Osteocyte (in vitro differentiated cells): ENCODE results near the gene PHC1. TPM values are rescaled to one million over a fixed set of nuclear protein-coding genes. Genes with fewer than 3 reads are reported as not detected.

Experiments used
- DNase-seq: peaks from one replicate; pipeline ENCODE4 v3.0.0; 2021; ENCODE audit warnings: mixed read lengths; ENCODE audit not compliant: unreplicated experiment; ENCODE audit errors: extremely low spot score
- H3K27ac Mint-ChIP-seq: one replicate; pipeline ENCODE4 v1.8.0; 2021; ENCODE audit warnings: mild to moderate bottlenecking, mixed read lengths; ENCODE audit not compliant: unreplicated experiment
- H3K27me3 Mint-ChIP-seq: one replicate; pipeline ENCODE4 v1.8.0; 2021; ENCODE audit warnings: mixed read lengths; ENCODE audit not compliant: unreplicated experiment
- H3K36me3 Mint-ChIP-seq: one replicate; pipeline ENCODE4 v1.8.0; 2021; ENCODE audit warnings: mixed read lengths; ENCODE audit not compliant: unreplicated experiment
- H3K4me1 Mint-ChIP-seq: one replicate; pipeline ENCODE4 v1.8.0; 2021; ENCODE audit warnings: mixed read lengths; ENCODE audit not compliant: unreplicated experiment
- H3K4me3 Mint-ChIP-seq: one replicate; pipeline ENCODE4 v1.8.0; 2021; ENCODE audit warnings: mild to moderate bottlenecking, moderate library complexity, mixed read lengths; ENCODE audit not compliant: unreplicated experiment
- H3K9me3 Mint-ChIP-seq: one replicate; pipeline ENCODE4 v1.8.0; 2021; ENCODE audit warnings: mixed read lengths; ENCODE audit not compliant: unreplicated experiment
- CTCF ChIP-seq: fragments of 200-600 bp; sonication (generic); IDR thresholded peaks from 2 replicates; pipeline ENCODE4 v1.5.0; 2021; ENCODE audit warnings: antibody characterized with exemption, mild to moderate bottlenecking, moderate library complexity
- total RNA-seq: library from RNA; stranded (reverse); gene quantifications from 2 replicates; pipeline ENCODE4 v1.2.1, GENCODE V29; 2021

PHC1 gene
- total RNA-seq, 1 donor from 2014 or later = 47.0 TPM

- H3K27me3 Mint-ChIP-seq = no peaks in the 10 kb centered on the region
- peaks cover 17% of the 10 kb centered on the region for H3K4me1 Mint-ChIP-seq
- H3K4me3 Mint-ChIP-seq = no peak overlapping the region
- TF ChIP-seq CTCF = no peak
- no peak for DNase-seq
- H3K9me3 Mint-ChIP-seq = no peaks in the 10 kb centered on the region
- no peaks in the 10 kb centered on the region for H3K36me3 Mint-ChIP-seq
- no peak overlapping the region for H3K27ac Mint-ChIP-seq
These were observed 4.6 kb upstream of the PHC1 start for GRCh38 chr12:8909752-8910151.

GRCh38 chr12:8911606-8912268, 2.6 kb upstream of the PHC1 start:
- H3K4me3 Mint-ChIP-seq = no peak overlapping the region
- no peak for DNase-seq
- TF ChIP-seq CTCF = no peak
- H3K4me1 Mint-ChIP-seq = peaks cover 17% of the 10 kb centered on the region
- no peaks in the 10 kb centered on the region for H3K27me3 Mint-ChIP-seq
- no peak overlapping the region for H3K27ac Mint-ChIP-seq
- no peaks in the 10 kb centered on the region for H3K36me3 Mint-ChIP-seq
- no peaks in the 10 kb centered on the region for H3K9me3 Mint-ChIP-seq

GRCh38 chr12:8912914-8913313, 1.4 kb upstream of the PHC1 start:
- Mint-ChIP-seq H3K4me1 (peaks cover 17% of the 10 kb centered on the region), H3K9me3 (no peaks in the 10 kb centered on the region), H3K4me3 (peak overlapping the region; percentile 90), H3K27ac (peak overlapping the region; percentile 96), H3K36me3 (no peaks in the 10 kb centered on the region), H3K27me3 (no peaks in the 10 kb centered on the region)
- TF ChIP-seq CTCF = peak; percentile 18
- no peak for DNase-seq

DNA sequence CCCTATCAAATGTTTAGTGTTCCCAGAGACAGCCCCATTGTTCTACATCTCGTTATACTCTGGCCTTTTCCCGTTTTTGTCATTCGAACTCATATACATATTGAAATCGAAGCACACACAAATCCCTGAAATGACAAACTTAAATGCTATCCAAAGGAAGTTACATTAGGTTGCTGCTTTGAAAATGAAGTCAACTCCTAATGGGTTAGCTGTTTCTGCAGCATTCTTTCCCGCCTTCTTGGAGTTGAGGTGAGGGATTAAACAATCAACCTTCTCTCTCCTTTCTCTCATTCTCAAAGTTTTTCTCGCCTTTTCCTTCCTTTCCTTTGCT, 642 bp upstream of the PHC1 start:
- TF ChIP-seq CTCF = no peak
- Mint-ChIP-seq H3K4me1 (peaks cover 17% of the 10 kb centered on the region), H3K4me3 (peak overlapping the region; percentile 90), H3K9me3 (no peaks in the 10 kb centered on the region), H3K36me3 (peaks cover 3% of the 10 kb centered on the region), H3K27ac (peak overlapping the region; percentile 96), H3K27me3 (no peaks in the 10 kb centered on the region)
- DNase-seq = no peak

- DNase-seq = no peak
- Mint-ChIP-seq H3K4me1 (peaks cover 17% of the 10 kb centered on the region), H3K27me3 (no peaks in the 10 kb centered on the region), H3K27ac (no peak overlapping the region), H3K9me3 (no peaks in the 10 kb centered on the region), H3K36me3 (peaks cover 6% of the 10 kb centered on the region), H3K4me3 (no peak overlapping the region)
- no peak for TF ChIP-seq CTCF
These were observed 612 bp downstream of the PHC1 start for GRCh38 chr12:8914716-8915526.
